Common myeloid progenitor, CD34-positive (primary cell): ENCODE results near the gene SPAG6.

Source experiments
- CTCF ChIA-PET: fragments of 350-600 bp; sonication (Branson Sonifier 250); formaldehyde crosslinking; loops from one replicate; lab custom pipeline; 2021; ENCODE audit warnings: antibody characterized with exemption; lab: Charles Lee
- POLR2A ChIA-PET: fragments of 350-600 bp; sonication (Branson Sonifier 250); formaldehyde crosslinking; loops from one replicate; lab custom pipeline; 2021; ENCODE audit warnings: antibody characterized with exemption; lab: Charles Lee
- DNase-seq, 3 donors: peaks; one replicate each; pipeline versions ENCODE4 v3.0.0 to v3.0.0-alpha.2; 2013
- H3K27ac ChIP-seq, 2 experiments: 1 replicate in 1 of 2; 2 replicates in 1 of 2; pipeline ENCODE4 v1.7.0; 2013; ENCODE audit warnings: inconsistent platforms in 2 of 2, low read length in 2 of 2, mild to moderate bottlenecking in 2 of 2, low read depth in 1 of 2, moderate library complexity in 1 of 2; ENCODE audit not compliant: severe bottlenecking in 2 of 2, insufficient read depth in 1 of 2, poor library complexity in 1 of 2
- H3K27me3 ChIP-seq, 5 experiments: replicated peaks in 2 of 5; 1 replicate in 3 of 5; 2 replicates in 2 of 5; pipeline versions ENCODE4 v1.6.1 to v1.7.0; 2013; ENCODE audit warnings: low read length in 4 of 5, mild to moderate bottlenecking in 2 of 5, moderate library complexity in 2 of 5, inconsistent platforms in 1 of 5; ENCODE audit not compliant: insufficient read depth in 5 of 5, control insufficient read depth in 4 of 5
- H3K36me3 ChIP-seq, 4 experiments: 1 replicate in 2 of 4; 2 replicates in 2 of 4; pipeline versions ENCODE4 v1.6.1 to v1.7.0; 2013; ENCODE audit warnings: low read length in 3 of 4, control low read depth in 1 of 4, mild to moderate bottlenecking in 1 of 4; ENCODE audit not compliant: control insufficient read depth in 4 of 4, insufficient read depth in 4 of 4
- H3K4me1 ChIP-seq, 4 experiments: 1 replicate in 3 of 4; 2 replicates in 1 of 4; pipeline versions ENCODE4 v1.6.1 to v1.7.1; 2013; ENCODE audit warnings: low read length in 3 of 4, mild to moderate bottlenecking in 3 of 4, control low read depth in 1 of 4, inconsistent platforms in 1 of 4, moderate library complexity in 1 of 4; ENCODE audit not compliant: control insufficient read depth in 4 of 4, insufficient read depth in 4 of 4; ENCODE audit errors: control extremely low read depth in 1 of 4
- H3K4me3 ChIP-seq, 7 experiments: 1 replicate in 4 of 7; 2 replicates in 3 of 7; pipeline versions ENCODE4 v1.5.1 to v1.7.0; 2013; ENCODE audit warnings: mild to moderate bottlenecking in 7 of 7, low read length in 6 of 7, moderate library complexity in 6 of 7, inconsistent platforms in 2 of 7, low read depth in 2 of 7, control low read depth in 1 of 7; ENCODE audit not compliant: insufficient read depth in 4 of 7, control insufficient read depth in 1 of 7; ENCODE audit errors: extremely low read depth in 1 of 7
- H3K9me3 ChIP-seq, 5 experiments: 1 replicate in 4 of 5; 2 replicates in 1 of 5; pipeline versions ENCODE4 v1.6.1 to v1.7.1; 2013; ENCODE audit warnings: low read length in 4 of 5, mild to moderate bottlenecking in 2 of 5, inconsistent platforms in 1 of 5, low read depth in 1 of 5, moderate library complexity in 1 of 5; ENCODE audit not compliant: control insufficient read depth in 4 of 5, insufficient read depth in 2 of 5; ENCODE audit errors: control extremely low read depth in 1 of 5
- WGBS: methylation state at CpG from one replicate; pipeline ENCODE4 v1.1.5; 2013; ENCODE audit not compliant: insufficient coverage; 5-methylcytosine and 5-hydroxymethylcytosine counted together

SPAG6 gene

GRCh38 chr10:22436526-22436892 lies 91.2 kb downstream of the SPAG6 start:
- H3K4me1 ChIP-seq, result peaks cover 4 to 36% (median 32%) of the 10 kb centered on the region in 4 experiments
- peak in 1 of 3 donors; percentile 85 for DNase-seq
- POLR2A ChIA-PET, result interaction anchor here (0.6 to 1.6 kb wide), 3 partner anchors 26 to 96 kb away, joined by 3 to 5 read pairs (median 3); no protein-coding TSS in a partner anchor
- H3K27me3 ChIP-seq, result no peaks in the 10 kb centered on the region
- CTCF ChIA-PET, result interaction anchor here (1.3 to 1.9 kb wide), 4 partner anchors 10 to 36 kb away, joined by 3 to 5 read pairs (median 4); no protein-coding TSS in a partner anchor
- no peaks in the 10 kb centered on the region for H3K9me3 ChIP-seq
- H3K4me3 ChIP-seq, result peak overlapping the region; percentile 75 to 89 (median 86)
- peak overlapping the region; percentile 85 to 87 for H3K27ac ChIP-seq
- no peaks in the 10 kb centered on the region for H3K36me3 ChIP-seq
- 2% methylated on average over 24 of the region's 35 CpGs for WGBS

- ChIA-PET POLR2A (interaction anchor here (0.6 to 1.6 kb wide), 4 partner anchors 9 to 96 kb away, joined by 3 to 5 read pairs (median 3); no protein-coding TSS in a partner anchor), CTCF (interaction anchor here (0.5 to 1.9 kb wide), 5 partner anchors 10 to 333 kb away, joined by 3 to 5 read pairs (median 3); no protein-coding TSS in a partner anchor)
- Histone ChIP-seq H3K36me3 (no peaks in the 10 kb centered on the region), H3K9me3 (no peaks in the 10 kb centered on the region), H3K4me1 (peaks cover 4 to 36% (median 32%) of the 10 kb centered on the region in 4 experiments), H3K27ac (peak overlapping the region; percentile 85 to 87), H3K4me3 (peak overlapping the region; percentile 75 to 89 (median 86)), H3K27me3 (no peaks in the 10 kb centered on the region)
- 0% methylated on average over 78 of the region's 85 CpGs for WGBS
- DNase-seq, result peak; percentile 96 to 98 (median 97)
Observed at GRCh38 chr10:22436893-22437619, 91.8 kb downstream of the SPAG6 start.

DNA sequence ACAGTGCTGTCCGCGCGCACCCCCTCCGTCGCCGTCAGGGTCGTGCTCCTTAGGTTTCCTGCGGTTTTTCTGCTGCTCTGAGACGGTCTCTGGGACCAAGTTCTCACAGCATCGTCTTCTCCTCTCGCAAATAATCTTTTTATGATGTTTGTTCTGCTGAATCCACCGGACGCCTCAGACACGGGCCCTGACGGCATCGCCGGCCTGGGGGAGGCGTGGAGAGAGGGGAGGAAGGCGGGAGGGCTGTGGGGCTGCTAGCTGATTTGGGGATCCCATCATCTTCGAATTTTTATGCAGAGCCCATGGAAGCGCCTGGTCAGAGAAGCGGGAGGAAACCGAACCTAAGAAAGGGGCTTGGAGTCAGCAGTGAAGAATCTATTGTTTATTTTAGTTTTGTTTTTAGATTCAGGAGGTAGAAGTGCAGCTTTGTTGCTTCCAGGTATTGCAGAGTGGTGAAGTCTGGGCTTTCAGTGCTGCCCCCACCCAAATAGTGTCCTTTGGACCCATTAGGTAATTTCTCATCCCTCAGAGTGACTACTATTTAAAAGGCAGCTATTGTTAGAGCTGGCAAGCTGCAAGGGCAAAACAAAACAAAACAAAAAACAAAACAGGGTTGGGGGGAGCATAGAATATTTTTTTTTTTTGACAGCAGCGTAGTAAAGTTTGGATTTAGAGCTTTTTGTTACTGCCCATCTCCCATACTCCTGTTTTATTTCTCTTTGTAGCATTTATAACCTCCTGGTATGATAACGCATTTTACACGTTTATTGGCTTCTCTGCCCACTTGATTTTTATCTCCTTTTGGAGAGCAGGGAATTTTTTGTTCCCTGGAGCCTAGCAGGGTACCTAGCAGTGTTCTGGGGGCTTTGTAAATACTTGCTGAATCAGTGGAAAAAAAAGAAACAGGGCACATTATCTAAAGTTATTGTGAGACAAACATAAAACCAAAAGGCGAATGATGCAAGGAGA lies 92.6 kb downstream of the SPAG6 start:
- CTCF ChIA-PET, result interaction anchor here (1.1 to 1.9 kb wide), 4 partner anchors 12 to 18 kb away, joined by 3 to 5 read pairs (median 3); no protein-coding TSS in a partner anchor
- DNase-seq, result no peak

GRCh38 chr10:22438711-22439110 lies 93.4 kb downstream of the SPAG6 start:
- Histone ChIP-seq H3K36me3 (no peaks in the 10 kb centered on the region), H3K4me3 (peak overlapping the region in 5 of 7 experiments; percentile 85 to 89 (median 87)), H3K4me1 (peaks cover 4 to 36% (median 32%) of the 10 kb centered on the region in 4 experiments), H3K27me3 (no peaks in the 10 kb centered on the region), H3K9me3 (no peaks in the 10 kb centered on the region), H3K27ac (no peak overlapping the region)
- 43% methylated on average over 1 of the region's 4 CpGs for WGBS
- ChIA-PET POLR2A (interaction anchor here (0.5 to 1.2 kb wide), 3 partner anchors 52 to 634 kb away, joined by 3 to 4 read pairs (median 4); no protein-coding TSS in a partner anchor), CTCF (interaction anchor here (1.1 to 1.3 kb wide), 2 partner anchors 11 to 16 kb away, joined by 3 read pairs; no protein-coding TSS in a partner anchor)
- peak in 2 of 3 donors; percentile 26 to 51 for DNase-seq

More for the DNA sequence above, 92.6 kb downstream of the SPAG6 start:
- no peaks in the 10 kb centered on the region for H3K27me3 ChIP-seq
- H3K4me1 ChIP-seq, result peaks cover 4 to 36% (median 32%) of the 10 kb centered on the region in 4 experiments
- H3K4me3 ChIP-seq, result peak overlapping the region; percentile 75 to 89 (median 86)
- H3K27ac ChIP-seq, result peak overlapping the region; percentile 85 to 87
- no peaks in the 10 kb centered on the region for H3K9me3 ChIP-seq
- 2% methylated on average over 22 of the region's 27 CpGs for WGBS
- no peaks in the 10 kb centered on the region for H3K36me3 ChIP-seq
- POLR2A ChIA-PET, result interaction anchor here (0.5 to 1.1 kb wide), 3 partner anchors 9 to 635 kb away, joined by 3 to 4 read pairs (median 3); no protein-coding TSS in a partner anchor

GRCh38 chr10:22442063-22442462 lies 96.8 kb downstream of the SPAG6 start:
- Histone ChIP-seq H3K9me3 (no peaks in the 10 kb centered on the region), H3K4me3 (no peak overlapping the region), H3K27ac (no peak overlapping the region), H3K36me3 (no peaks in the 10 kb centered on the region), H3K4me1 (peaks cover 4 to 19% (median 17%) of the 10 kb centered on the region in 4 experiments), H3K27me3 (peaks cover 0 to 3% (median 0%) of the 10 kb centered on the region in 5 experiments)
- ChIA-PET CTCF (interaction anchor here (1.7 kb wide), 1 partner anchor 109 kb away, joined by 4 read pairs; no protein-coding TSS in a partner anchor), POLR2A (no interaction called here)
- DNase-seq, result no peak

GRCh38 chr10:22442468-22442867 lies 97.2 kb downstream of the SPAG6 start:
- ChIA-PET CTCF (interaction anchor here (1.7 kb wide), 1 partner anchor 109 kb away, joined by 4 read pairs; no protein-coding TSS in a partner anchor), POLR2A (no interaction called here)
- H3K27ac ChIP-seq, result no peak overlapping the region
- H3K4me1 ChIP-seq, result peaks cover 4 to 18% (median 14%) of the 10 kb centered on the region in 4 experiments
- no peak overlapping the region for H3K4me3 ChIP-seq
- WGBS, result 100% methylated on average over 1 of the region's 1 CpG
- no peaks in the 10 kb centered on the region for H3K36me3 ChIP-seq
- no peaks in the 10 kb centered on the region for H3K9me3 ChIP-seq
- H3K27me3 ChIP-seq, result peaks cover 0 to 3% (median 0%) of the 10 kb centered on the region in 5 experiments
- DNase-seq, result no peak
